Adrenal gland (tissue), 5 donors: Measurements from ENCODE around the gene CMIP.

Source experiments
- POLR2A ChIP-seq, 2 donors: fragments of 450-650 bp; IDR thresholded peaks; one replicate each; pipeline ENCODE4 v1.6.1; 2017; ENCODE audit warnings: antibody characterized with exemption in 2 of 2, mild to moderate bottlenecking in 2 of 2, moderate library complexity in 1 of 2
- TF ChIP-seq, protein P1 (sequence below), 6 experiments: fragments of 450-650 bp in 4 of 6; fragments of 200-600 bp in 2 of 6; sonication (generic) in 1 of 6; IDR thresholded peaks; 1 replicate in 5 of 6; 2 replicates in 1 of 6; pipeline versions ENCODE4 v1.5.1 to v1.8.0; 2016 to 2021; ENCODE audit warnings: antibody characterized with exemption in 6 of 6, mild to moderate bottlenecking in 2 of 6, moderate library complexity in 1 of 6
- donor health status: DM: no; HTN: no; CAD: no.

DNA sequence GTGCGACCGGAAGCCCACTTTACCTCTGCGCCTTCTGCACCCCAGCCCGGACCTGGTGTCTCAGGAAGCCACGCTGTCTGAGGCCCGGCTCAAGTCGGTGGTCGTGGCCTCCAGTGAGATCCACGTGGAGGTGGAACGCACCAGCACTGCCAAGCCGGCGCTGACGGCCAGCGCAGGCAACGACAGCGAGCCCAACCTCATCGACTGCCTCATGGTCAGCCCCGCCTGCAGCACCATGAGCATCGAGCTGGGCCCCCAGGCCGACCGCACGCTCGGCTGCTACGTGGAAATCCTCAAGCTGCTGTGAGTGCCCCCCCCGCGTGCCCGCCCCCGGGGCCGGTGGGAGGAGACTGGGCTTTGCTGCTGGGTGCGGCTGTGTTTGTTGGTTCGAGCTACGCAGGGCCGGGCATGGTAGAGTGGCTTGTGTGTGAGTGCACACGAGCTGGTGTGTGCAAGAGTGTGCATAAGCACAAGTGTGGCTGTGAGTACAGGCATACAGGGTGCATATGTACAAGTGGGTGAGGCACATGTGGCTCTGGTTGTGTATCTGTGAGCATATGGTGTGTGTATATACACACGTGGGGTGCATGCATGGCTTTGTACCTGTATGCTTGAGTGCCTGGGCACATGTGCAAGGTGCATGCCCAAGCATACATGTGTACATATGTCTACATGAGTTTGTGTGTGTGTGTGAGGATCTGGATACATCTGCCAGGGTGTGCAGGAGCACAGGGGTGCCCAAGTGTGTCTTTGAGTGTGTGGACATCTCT lies 233.9 kb downstream of the CMIP start:
- TF ChIP-seq, protein P1, sequence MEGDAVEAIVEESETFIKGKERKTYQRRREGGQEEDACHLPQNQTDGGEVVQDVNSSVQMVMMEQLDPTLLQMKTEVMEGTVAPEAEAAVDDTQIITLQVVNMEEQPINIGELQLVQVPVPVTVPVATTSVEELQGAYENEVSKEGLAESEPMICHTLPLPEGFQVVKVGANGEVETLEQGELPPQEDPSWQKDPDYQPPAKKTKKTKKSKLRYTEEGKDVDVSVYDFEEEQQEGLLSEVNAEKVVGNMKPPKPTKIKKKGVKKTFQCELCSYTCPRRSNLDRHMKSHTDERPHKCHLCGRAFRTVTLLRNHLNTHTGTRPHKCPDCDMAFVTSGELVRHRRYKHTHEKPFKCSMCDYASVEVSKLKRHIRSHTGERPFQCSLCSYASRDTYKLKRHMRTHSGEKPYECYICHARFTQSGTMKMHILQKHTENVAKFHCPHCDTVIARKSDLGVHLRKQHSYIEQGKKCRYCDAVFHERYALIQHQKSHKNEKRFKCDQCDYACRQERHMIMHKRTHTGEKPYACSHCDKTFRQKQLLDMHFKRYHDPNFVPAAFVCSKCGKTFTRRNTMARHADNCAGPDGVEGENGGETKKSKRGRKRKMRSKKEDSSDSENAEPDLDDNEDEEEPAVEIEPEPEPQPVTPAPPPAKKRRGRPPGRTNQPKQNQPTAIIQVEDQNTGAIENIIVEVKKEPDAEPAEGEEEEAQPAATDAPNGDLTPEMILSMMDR (IDR thresholded peaks at IDR 0.05), result no peak
- no peak for TF ChIP-seq POLR2A (IDR thresholded peaks at IDR 0.05)
